ENCODE measurements around the gene PDSS2. TPM values are rescaled to one million over a fixed set of nuclear protein-coding genes. Genes with fewer than 3 reads are reported as not detected.

Gene PDSS2
- total RNA-seq, 1 experiment from 2014 or later: 12.1 TPM

DNA sequence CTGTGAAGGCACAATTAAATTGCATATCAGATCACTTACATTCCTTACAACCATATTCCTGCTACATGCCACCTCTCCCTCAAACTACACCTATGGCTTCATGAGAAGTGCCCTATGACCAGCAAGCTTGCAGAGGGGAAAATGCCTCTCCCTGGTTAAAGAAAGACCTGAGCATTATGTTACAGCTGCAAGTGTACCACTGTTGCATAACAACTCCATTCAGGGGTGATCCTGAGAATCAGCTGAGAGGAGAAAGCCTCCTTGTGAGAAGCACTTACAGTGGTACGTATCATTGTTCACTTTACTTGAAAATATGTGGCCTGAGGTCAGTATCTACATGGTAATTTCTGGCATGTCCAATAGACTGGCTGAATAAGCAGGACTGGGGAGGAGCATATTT is 20.0 kb downstream of the PDSS2 start:
- Mint-ChIP-seq H3K27me3 (ENCODE audit: low read depth) (no peaks in the 10 kb centered on the region), H3K9me3 (no peaks in the 10 kb centered on the region), H3K4me1 (0 out of 4 replicates have a peak, but pooled peaks cover 0 to 3% of the 10 kb centered on the region in 2 experiments), H3K4me3 (no peak overlapping the region), H3K27ac (no peak overlapping the region), H3K36me3 (ENCODE audit: insufficient read depth in 1 of 3, low read depth in 3 of 3) (no peaks in the 10 kb centered on the region)
- Histone ChIP-seq H3K4me1 (ENCODE audit: insufficient read depth, low read length) (no peaks in the 10 kb centered on the region), H3K79me1 (ENCODE audit: insufficient read depth, low read depth, low read length, poor library complexity, severe bottlenecking) (no peaks in the 10 kb centered on the region), H4K91ac (ENCODE audit: insufficient read length, low read depth, low read length) (no peak overlapping the region), H4K20me1 (ENCODE audit: control insufficient read depth, insufficient read depth, insufficient read length) (no peaks in the 10 kb centered on the region), H2BK20ac (ENCODE audit: low read depth, low read length, poor library complexity, severe bottlenecking) (no peak overlapping the region), H3K23ac (ENCODE audit: insufficient read length, low read depth, low read length) (no peak overlapping the region), H3K27ac (ENCODE audit: insufficient read length, low read depth, low read length) (no peak overlapping the region), H4K8ac (replicated peaks; ENCODE audit: insufficient read length, low read depth, low read length) (no peak overlapping the region), H3T11ph (ENCODE audit: low read length) (no peak overlapping the region), H3K4me2 (ENCODE audit: insufficient read depth, insufficient read length, low read length) (no peak overlapping the region), H2BK120ac (ENCODE audit: low read depth, low read length, poor library complexity, severe bottlenecking) (no peak overlapping the region), H3K27me3 (ENCODE audit: insufficient read depth, low read length) (no peaks in the 10 kb centered on the region), H3K9ac (ENCODE audit: extremely low read depth, insufficient read length, low read length) (no peak overlapping the region), H3K23me2 (ENCODE audit: insufficient read length, low read depth, low read length, poor library complexity, severe bottlenecking) (no peaks in the 10 kb centered on the region), H3K9me3 (ENCODE audit: control insufficient read depth, low read depth, low read length) (no peaks in the 10 kb centered on the region), H3K56ac (ENCODE audit: insufficient read length, low read depth, low read length) (no peak overlapping the region), H2BK12ac (ENCODE audit: insufficient read length, low read depth, low read length) (no peak overlapping the region), H3K79me2 (ENCODE audit: insufficient read depth, low read length) (no peaks in the 10 kb centered on the region; the same call in 1 of the 2 replicates), H2AFZ (ENCODE audit: low read length) (no peak overlapping the region), H3K4ac (ENCODE audit: low read depth, low read length) (no peak overlapping the region), H3K14ac (ENCODE audit: insufficient read depth, low read length) (no peak overlapping the region), H2BK5ac (ENCODE audit: insufficient read length, low read length) (no peak overlapping the region), H3K18ac (ENCODE audit: insufficient read length, low read depth, low read length) (no peak overlapping the region), H2BK15ac (ENCODE audit: low read depth, low read length) (no peak overlapping the region), H2AK5ac (ENCODE audit: insufficient read length, low read length) (no peak overlapping the region), H4K5ac (ENCODE audit: insufficient read length, low read depth, low read length) (no peak overlapping the region)
- DNase-seq: no peak
- TF ChIP-seq, protein P1, sequence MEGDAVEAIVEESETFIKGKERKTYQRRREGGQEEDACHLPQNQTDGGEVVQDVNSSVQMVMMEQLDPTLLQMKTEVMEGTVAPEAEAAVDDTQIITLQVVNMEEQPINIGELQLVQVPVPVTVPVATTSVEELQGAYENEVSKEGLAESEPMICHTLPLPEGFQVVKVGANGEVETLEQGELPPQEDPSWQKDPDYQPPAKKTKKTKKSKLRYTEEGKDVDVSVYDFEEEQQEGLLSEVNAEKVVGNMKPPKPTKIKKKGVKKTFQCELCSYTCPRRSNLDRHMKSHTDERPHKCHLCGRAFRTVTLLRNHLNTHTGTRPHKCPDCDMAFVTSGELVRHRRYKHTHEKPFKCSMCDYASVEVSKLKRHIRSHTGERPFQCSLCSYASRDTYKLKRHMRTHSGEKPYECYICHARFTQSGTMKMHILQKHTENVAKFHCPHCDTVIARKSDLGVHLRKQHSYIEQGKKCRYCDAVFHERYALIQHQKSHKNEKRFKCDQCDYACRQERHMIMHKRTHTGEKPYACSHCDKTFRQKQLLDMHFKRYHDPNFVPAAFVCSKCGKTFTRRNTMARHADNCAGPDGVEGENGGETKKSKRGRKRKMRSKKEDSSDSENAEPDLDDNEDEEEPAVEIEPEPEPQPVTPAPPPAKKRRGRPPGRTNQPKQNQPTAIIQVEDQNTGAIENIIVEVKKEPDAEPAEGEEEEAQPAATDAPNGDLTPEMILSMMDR (conservative IDR thresholded peaks at IDR 0.05): no peak
- WGBS (ENCODE audit: extremely low coverage, insufficient read length, low lambda C conversion rate): no CpG with 5 or more reads among the region's 1 CpG
